Measurements from ENCODE around the gene PIP.
"Not testable (repeated sequence)": the region's sequence is repeated elsewhere in the genome, so short reads cannot be mapped to it uniquely, and the experiment has no call there.

Gene PIP, protein sequence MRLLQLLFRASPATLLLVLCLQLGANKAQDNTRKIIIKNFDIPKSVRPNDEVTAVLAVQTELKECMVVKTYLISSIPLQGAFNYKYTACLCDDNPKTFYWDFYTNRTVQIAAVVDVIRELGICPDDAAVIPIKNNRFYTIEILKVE

GRCh38 chr7:143131781-143132180 lies at the start of gene PIP:
TSS of gene PIP (plus strand) at chr7:143132077. CDS start at chr7:143132117, 40 bp downstream.
- no peak for DNase-seq

GRCh38 chr7:143085109-143085508 lies 46.8 kb upstream of the PIP start:
- no peak for DNase-seq

DNA sequence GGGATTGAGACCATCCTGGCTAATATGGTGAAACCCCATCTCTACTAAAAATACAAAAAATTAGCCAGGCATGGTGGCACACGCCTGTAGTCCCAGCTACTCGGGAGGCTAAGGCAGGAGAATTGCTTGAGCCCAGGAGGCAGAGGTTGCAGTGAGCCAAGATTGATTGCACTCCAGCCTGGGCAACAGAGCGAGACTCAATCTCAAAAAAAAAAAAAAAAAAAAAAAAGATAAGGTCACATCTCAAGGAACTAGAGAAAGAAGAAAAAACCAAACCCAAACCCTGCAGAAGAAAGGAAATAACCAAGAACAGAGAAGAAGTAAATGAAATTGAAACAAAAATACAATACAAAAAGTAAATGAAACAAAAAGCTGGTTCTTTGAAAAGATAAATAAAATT lies 46.3 kb upstream of the PIP start:
- not testable (repeated sequence) for DNase-seq

DNA sequence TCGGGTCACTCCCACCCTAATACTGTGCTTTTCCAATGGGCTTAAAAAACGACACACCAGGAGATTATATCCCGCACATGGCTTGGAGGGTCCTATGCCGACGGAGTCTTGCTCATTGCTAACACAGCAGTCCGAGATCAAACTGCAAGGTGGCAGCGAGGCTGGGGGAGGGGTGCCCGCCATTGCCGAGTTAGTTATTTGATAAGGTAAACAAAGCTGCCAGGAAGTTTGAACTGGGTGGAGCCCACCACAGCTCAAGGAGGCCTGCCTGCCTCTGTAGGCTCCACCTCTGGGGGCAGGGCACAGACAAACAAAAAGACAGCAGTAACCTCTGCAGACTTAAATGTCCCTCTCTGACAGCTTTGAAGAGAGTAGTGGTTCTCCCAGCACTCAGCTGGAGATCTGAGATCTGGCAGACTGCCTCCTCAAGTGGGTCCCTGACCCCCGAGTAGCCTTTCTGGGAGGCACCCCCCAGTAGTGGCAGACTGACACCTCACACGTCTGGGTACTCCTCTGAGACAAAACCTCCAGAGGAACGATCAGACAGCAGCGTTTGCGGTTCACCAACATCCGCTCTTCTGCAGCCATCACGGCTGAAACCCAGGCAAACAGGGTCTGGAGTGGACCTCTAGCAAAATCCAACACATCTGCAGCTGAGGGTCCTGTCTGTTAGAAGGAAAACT lies 43.2 kb upstream of the PIP start:
- DNase-seq: not testable (repeated sequence)

GRCh38 chr7:143096146-143096545 lies 35.7 kb upstream of the PIP start:
- DNase-seq: no peak

- DNase-seq: not testable (repeated sequence)
Measured at GRCh38 chr7:143099579-143099978, 32.3 kb upstream of the PIP start.

DNA sequence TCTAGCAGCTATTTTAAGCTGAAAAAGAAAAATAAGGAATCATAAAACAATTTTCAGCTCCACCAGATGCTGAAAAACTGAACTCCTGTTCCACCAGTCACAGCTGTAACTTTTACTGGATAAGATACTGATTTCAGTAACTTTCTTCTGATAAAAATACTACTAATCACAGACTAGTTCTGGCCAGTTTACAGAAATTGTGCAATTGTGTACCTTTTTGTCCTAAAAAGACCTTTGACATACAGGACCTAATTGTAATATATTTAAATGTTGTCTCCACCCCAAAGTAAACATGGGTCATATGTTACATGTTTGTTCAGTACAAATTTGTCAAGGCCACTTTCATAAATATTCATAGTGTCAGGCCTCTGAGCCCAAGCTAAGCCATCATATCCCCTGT lies 27.1 kb upstream of the PIP start:
- no peak for DNase-seq

- not testable (repeated sequence) for DNase-seq
Measured at GRCh38 chr7:143108019-143108418, 23.9 kb upstream of the PIP start.

DNA sequence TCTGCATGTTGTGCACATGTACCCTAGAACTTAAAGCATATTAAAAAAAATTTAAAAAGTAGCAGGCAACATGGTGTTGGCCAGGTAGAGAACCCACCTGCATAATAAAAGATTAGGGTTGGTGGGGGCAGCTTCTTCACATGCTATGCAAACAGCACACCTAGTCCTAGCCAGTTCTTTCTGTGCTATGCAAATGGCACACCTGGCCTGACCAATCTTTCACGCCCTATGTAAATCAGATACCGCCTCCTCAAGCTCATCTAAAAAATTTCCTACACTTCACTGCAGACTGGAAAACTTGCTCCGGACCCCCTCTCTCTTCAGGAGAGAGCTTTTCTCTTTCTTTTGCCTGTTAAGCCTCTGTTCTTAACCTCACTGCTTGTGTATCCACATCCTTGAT lies 14.5 kb upstream of the PIP start:
- no peak for DNase-seq

GRCh38 chr7:143120691-143121405 lies 11.0 kb upstream of the PIP start:
- no peak for DNase-seq

- DNase-seq: not testable (repeated sequence)
Measured at GRCh38 chr7:143123326-143123725, 8.6 kb upstream of the PIP start.

- DNase-seq: no peak
Measured at GRCh38 chr7:143126146-143126545, 5.7 kb upstream of the PIP start.

DNA sequence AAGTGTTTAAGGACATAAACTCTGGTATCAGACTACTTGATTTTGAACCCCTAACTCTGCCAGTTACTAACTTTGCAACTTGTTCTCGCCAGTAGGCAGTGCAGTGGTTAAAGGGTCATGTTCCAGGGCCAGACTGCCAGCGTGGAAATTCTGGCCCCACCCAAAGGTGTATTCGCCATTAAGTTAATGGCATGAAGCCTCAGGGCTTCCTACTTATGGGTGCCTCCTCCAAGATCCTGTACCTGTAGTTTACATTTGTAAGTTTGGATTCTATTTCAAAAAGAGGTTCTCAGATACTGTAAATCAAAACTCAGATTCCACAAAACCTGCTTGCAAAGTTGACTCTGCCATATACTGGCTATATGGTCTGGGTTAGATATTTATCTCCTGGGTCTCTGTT lies 2.8 kb upstream of the PIP start:
- DNase-seq: no peak

DNA sequence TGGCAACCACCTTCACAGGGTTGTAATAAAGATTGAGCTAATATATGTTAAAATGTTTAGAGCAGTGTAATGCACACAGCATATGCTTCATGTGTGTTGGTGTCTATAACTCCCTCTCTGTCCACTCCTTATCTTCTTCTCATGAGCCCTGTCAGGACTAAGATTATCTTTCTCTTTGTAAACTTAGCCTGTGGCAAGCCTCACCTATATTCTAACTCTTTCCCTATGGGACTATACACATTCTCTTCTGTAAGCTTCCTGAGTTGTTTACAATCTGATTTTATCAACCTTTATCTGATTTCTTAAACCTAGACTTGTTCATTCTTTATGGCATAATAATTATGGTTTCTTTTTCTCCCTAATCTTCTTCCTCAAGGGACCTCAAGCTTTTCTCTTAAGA lies 2.4 kb upstream of the PIP start:
- no peak for DNase-seq

GRCh38 chr7:143130541-143130940 lies 1.3 kb upstream of the PIP start:
- DNase-seq: no peak

- DNase-seq: no peak
Measured at GRCh38 chr7:143147070-143147469, 15.2 kb downstream of the PIP start.

DNA sequence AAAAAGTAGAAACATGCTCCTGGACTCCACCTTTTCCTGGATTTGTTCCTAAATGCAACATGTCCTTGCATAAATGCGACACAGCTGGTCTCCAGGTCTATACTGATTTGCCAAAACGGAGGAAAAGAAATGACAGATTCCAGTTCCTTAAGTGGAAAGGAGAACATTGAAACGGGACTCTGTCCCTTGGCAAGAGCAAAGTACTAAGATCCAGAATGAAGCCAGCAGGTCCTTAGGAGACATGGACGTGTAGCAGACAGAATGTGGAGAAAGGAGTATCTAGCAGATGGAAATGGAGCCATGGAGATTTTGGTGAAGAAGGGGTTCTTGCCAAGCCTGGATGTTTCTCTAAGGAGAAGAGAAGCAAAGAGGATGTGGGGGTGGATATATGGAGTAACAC lies 16.2 kb downstream of the PIP start:
- DNase-seq: no peak

DNA sequence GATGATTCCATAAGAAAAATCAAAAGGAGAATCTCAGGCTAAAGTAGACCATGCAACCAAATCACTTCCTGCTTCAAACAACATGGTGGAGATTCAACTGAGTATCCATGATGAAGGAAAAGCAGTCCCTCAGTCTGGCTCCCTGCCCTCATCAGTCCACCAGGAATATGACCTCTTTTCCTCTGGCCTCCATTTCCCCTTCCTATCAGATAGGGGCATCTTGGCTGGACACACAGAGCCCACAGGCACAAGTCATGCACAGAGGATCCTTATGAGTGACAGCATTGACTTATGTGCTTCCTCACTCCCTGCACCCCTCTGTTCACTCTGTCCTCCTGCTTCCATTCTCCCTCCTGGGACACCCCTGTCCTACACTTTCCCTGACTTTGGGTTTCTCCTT lies 16.8 kb downstream of the PIP start:
- DNase-seq: no peak

- not testable (repeated sequence) for DNase-seq
Measured at GRCh38 chr7:143150696-143151095, 18.8 kb downstream of the PIP start.

DNA sequence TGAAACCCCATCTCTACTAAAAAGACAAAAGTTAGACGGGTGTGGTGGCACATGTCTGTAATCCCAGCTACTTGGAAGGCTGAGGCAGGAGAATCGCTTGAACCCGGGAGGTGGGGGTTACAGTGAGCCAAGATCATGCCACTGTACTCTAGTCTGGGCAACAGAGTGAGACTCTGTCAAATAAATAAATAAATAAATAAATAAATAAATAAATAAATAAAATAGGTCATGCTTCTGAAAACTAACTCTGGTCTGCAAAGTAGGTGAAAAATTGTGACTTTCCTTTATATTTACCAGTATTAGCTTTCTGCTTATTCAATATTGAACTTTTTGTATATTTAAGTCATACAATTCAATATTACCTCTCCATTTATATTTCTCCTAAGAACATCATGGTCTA lies 26.7 kb downstream of the PIP start:
- DNase-seq: not testable (repeated sequence)

GRCh38 chr7:143171697-143172096 lies 39.8 kb downstream of the PIP start:
- DNase-seq: no peak

- DNase-seq: no peak
Measured at GRCh38 chr7:143172354-143172753, 40.5 kb downstream of the PIP start.

DNA sequence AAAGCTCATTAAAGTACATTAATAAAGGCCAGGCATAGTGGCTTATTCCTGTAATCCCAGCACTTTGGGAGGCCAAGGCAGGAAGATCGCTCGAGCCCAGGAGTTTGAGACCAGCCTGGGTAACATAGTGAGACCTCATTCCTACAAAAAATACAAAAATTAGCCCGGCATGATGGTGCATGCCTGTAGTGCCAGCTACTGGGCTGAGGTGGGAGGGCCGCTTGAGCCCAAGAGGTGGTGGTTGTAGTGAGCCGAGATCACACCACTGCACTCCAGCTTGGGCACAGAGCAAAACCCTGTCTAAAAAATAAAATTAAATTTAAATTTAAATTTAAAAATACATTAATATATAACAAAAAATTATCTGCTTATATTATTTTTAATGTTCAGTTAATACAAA lies 44.3 kb downstream of the PIP start:
- no peak for DNase-seq

GRCh38 chr7:143177374-143178119 lies 45.7 kb downstream of the PIP start:
- DNase-seq: no peak

All from activated effector memory CD4-positive, alpha-beta T cell treated with anti-CD3 and anti-CD28 coated beads, Interleukin-2, amount 50 U/mL, for 16 hours (primary cell).